GM18870 (cell line): ENCODE measurements around the gene L1CAM.

Experiments
- ATAC-seq: cut with Tn5 transposase; IDR thresholded peaks from one replicate; pipeline ENCODE4 v1.9.1; 2021; ENCODE audit warnings: moderate library complexity; ENCODE audit not compliant: unreplicated experiment

The L1CAM gene

GRCh38 chrX:153903991-153904957 lies 18.3 kb upstream of the L1CAM start, which contains the start of gene AVPR2:
AVPR2 (plus strand) TSS chrX:153904673; CDS start chrX:153905146, 473 bp downstream.
- no peak for ATAC-seq

- ATAC-seq: no peak
These were observed 17.4 kb upstream of the L1CAM start for GRCh38 chrX:153903238-153903980.

- ATAC-seq: no peak
These were observed 16.4 kb upstream of the L1CAM start for GRCh38 chrX:153902385-153902784.

- ATAC-seq: no peak
These were observed 15.8 kb upstream of the L1CAM start for GRCh38 chrX:153901753-153902140.

GRCh38 chrX:153900831-153901752 lies 15.1 kb upstream of the L1CAM start:
- ATAC-seq: peak; percentile 83

DNA sequence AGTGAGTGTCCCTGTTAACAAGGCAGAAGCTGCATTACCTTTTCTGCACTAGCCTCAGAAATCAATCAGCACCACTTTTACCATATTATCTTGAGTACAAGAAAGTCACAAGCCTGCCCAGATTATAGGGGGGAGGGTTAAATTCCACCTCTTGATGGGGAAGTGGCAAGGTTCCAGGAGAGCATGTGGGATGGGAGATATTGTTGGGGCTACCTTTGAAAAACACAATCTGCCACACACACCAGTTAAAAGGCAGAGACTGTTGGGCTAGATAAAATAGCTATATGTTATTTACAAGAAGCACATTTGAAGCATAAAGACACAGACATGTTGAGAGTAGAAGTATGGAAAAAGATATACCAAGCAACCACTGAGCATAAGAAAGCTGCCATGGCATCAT lies 11.9 kb upstream of the L1CAM start:
- no peak for ATAC-seq

GRCh38 chrX:153889123-153889522 lies 3.1 kb upstream of the L1CAM start:
- ATAC-seq: no peak

- ATAC-seq: no peak
These were observed 2.4 kb upstream of the L1CAM start for GRCh38 chrX:153888344-153888743.

GRCh38 chrX:153887385-153887784 lies 1.4 kb upstream of the L1CAM start:
- no peak for ATAC-seq

- ATAC-seq: no peak
These were observed 942 bp upstream of the L1CAM start for GRCh38 chrX:153886915-153887314.

DNA sequence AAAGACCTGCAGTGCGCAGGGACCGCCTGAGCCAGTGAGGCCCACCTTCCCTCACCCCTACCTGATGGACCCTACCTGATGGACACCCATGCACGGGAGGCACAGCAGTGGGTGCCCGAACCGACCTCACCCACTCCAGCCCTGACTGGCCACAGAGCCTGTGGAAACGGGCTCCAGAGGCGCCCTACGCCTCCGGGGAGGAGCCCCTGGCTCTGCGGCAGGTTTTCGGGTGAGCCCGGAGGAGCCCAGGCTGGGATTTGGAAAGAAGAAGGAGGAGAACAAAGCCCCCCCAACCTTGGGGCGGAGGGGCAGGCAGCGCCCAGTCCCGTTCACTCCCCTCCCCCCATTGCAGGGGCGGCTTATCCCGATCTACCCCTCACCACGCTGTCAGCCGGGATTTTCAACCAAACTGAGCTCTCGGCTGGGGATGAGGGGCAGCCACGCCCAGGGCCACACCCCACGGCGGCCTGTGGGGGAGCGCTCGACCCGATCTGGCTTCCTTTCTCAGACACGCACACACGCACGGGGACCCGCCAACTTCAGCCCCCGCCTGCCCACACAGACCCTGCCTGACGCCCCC lies 675 bp downstream of the L1CAM start:
- no peak for ATAC-seq

DNA sequence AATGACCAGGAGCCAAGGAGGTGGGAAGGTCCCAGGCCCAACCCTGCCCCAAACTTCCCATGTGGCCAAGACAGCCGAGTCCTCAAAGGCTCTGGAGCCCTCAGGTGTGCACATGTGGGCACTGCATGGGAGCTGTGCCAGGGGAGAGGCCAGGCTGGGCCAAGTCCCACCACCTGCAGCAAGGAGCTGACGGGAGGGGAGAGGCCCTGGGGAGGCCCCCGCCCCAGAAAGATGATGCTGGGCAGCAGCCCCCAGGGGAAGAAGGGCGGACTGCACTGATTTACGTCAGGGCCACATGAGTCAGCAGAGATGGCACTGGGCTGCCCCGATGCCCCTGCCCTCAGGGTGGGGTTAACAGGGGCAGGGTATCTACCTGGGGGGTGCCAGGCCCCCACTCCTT lies 1.4 kb downstream of the L1CAM start:
- ATAC-seq: no peak

DNA sequence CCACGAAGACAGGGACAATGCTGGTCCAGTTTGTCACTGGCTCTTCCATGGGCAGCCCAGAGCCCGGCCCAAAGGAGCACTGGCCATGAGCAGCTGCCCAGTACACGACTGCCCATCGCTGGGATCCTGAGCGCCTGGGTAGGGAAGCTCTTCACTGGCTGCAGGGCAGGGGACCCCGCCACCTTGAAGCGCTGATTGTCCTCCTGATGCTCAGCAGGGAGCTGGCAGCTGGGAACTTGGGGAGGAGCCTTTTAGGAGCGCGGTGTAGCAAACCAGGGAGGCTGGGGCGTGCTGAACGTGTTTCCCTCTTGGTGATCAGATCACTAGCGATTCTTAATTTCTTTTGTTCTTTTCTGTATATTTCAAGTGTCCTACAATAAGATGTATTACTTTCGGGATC lies 1.8 kb downstream of the L1CAM start:
- ATAC-seq: no peak

GRCh38 chrX:153883163-153883843 lies 2.7 kb downstream of the L1CAM start:
- ATAC-seq: no peak

- no peak for ATAC-seq
These were observed 3.4 kb downstream of the L1CAM start for GRCh38 chrX:153882557-153882956.

GRCh38 chrX:153882086-153882498 lies 3.9 kb downstream of the L1CAM start:
- ATAC-seq: no peak

DNA sequence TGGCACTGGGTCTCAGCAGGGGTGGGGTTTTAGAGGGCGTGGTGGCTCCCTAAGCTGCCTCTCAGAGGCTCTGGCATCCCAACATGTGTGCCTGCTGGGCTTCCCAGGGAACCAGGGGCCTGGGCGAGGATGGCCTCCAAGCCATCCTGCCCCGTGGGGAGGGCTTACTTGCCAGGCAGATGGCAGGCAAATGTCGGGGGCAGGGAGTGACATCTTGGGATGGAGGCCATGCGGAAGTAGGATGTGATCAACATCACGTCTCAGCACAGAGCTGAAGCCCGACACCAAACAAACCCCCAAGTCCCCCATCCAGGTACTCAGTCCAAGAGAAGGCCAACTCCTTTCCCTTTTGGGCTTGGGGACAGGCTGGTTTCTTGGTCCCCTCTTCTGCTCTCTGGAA lies 4.7 kb downstream of the L1CAM start:
- ATAC-seq: no peak

DNA sequence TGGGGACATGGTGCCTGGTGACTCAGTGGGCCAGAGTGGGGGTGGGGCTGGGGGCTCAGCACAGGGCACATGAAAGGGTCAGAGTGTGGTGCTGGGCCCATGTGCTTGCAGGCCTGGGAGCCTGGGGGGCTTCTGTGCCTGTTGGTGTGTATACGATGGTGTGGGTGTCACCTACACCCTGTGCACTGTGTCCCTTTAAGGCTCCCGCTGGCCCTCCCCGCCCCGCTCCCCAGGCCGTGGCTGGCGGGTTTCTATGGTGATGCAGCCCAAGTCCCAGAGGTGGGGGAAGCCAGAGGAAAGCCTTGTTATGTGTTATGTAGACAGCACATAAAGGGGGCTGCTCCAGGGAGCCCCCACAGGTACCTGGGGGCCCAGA lies 5.5 kb downstream of the L1CAM start:
- no peak for ATAC-seq

GRCh38 chrX:153879741-153880439 lies 6.1 kb downstream of the L1CAM start:
- ATAC-seq: no peak
